ENCODE measurements around the gene ZNRF2. TPM values are rescaled to one million over a fixed set of nuclear protein-coding genes. Genes with fewer than 3 reads are reported as not detected.
"Not testable (repeated sequence)": the region's sequence is repeated elsewhere in the genome, so short reads cannot be mapped to it uniquely, and the experiment has no call there.

ZNRF2 gene
- total and polyA plus RNA-seq, 2 experiments from 2014 or later: 11.0 to 18.8 TPM

DNA sequence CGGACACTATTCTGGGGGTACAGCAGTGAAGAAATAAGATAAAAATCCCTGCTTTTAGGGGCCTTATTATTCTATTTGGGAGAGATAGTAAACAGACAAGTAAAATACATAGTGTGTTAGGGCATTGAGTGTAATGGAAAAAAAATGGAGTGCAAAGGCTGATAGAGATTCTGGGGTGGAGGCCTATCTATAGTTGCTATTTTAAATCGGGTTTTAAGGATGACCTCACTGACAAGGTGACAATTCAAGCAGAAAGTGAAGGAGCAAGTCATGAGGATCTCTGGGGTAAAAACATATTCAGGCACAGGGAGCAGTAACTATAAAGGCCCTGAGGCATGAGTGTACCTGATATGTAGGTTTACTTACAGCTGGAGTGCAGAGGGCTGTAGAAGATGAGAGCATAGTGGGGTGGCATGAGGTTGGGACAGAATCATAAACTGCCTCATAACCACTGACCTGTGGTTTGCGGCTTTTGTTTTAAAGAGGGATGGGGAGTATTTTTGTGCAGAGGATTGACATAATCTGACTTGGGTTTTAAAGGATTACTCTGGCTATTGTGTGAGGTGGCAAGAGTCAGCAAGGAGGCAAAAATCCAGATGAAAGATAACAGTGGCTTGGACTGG, 8.1 kb downstream of the ZNRF2 start:
- not testable (repeated sequence) for H3K27me3 ChIP-seq
- peaks cover 91% of the 10 kb centered on the region for H3K79me2 ChIP-seq

DNA sequence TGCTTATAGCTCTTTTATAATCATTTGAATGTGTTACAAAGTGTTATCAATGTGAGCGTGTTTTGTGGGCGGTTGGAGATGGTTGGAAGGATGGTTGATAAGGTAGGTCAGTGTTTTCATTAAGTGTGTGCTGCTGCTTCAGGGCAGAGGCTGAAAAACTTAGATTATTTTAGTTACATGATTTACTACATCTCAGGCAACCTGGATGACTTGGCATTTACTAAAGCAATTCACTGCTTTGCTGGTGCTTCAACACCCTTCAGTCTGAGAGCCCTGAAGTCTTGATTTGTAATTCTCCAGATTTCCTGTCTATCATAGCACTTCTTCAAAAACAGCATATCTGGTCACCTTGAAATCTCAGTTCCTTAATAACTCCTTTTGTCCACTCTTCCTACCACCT, 11.9 kb downstream of the ZNRF2 start:
- H3K4me3 ChIP-seq; H3K9me2 ChIP-seq (replicated peaks; ENCODE audit: insufficient read depth); H3K27ac ChIP-seq; H3K9me3 ChIP-seq (ENCODE audit: low read depth); H3K36me3 ChIP-seq (replicated peaks; ENCODE audit: insufficient read depth, low read depth); H3K4me2 ChIP-seq; DNase-seq (ENCODE audit: low spot score); H3K4me1 ChIP-seq (ENCODE audit: insufficient read depth); H4K20me1 ChIP-seq (ENCODE audit: insufficient read depth, poor library complexity, severe bottlenecking); H2AFZ ChIP-seq; H3K27me3 ChIP-seq: not testable (repeated sequence)
- H3K79me2 ChIP-seq: peaks cover 96% of the 10 kb centered on the region
- whole genome bisulfite sequencing (ENCODE audit: low lambda C conversion rate, missing lambda C conversion rate): 80% methylated on average over 2 of the region's 2 CpGs

More for the DNA sequence above, 8.1 kb downstream of the ZNRF2 start:
- H3K36me3 ChIP-seq (replicated peaks; ENCODE audit: insufficient read depth, low read depth); H3K27ac ChIP-seq; H4K20me1 ChIP-seq (ENCODE audit: insufficient read depth, poor library complexity, severe bottlenecking); H3K9me3 ChIP-seq (ENCODE audit: low read depth); H3K9me2 ChIP-seq (replicated peaks; ENCODE audit: insufficient read depth); H2AFZ ChIP-seq; H3K4me1 ChIP-seq (ENCODE audit: insufficient read depth); H3K4me2 ChIP-seq; H3K4me3 ChIP-seq; DNase-seq (ENCODE audit: low spot score): not testable (repeated sequence)
- WGBS (ENCODE audit: low lambda C conversion rate, missing lambda C conversion rate): 85% methylated on average over 3 of the region's 3 CpGs

DNA sequence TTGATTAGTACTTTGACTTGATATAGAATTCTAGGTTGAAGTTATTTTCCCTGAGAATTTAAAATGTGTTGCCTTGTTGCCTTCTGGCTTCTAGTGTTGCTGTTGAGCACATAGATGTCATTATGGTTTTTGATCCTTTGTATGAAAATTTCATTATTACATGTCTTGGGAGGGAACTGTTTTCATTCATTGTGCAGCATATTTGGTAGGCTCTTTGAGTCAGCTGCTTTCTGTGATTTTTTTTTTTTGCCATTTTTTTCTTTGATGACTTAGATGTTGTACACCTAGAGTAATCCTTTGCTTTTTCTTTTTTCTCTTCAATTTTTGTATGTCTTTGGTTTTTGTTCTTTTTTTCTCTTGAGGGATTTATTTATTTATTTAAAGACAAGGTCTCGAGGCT, 13.1 kb downstream of the ZNRF2 start:
- not testable (repeated sequence) for H3K27me3 ChIP-seq; DNase-seq (ENCODE audit: low spot score); H3K9me2 ChIP-seq (replicated peaks; ENCODE audit: insufficient read depth); H3K27ac ChIP-seq; H3K9me3 ChIP-seq (ENCODE audit: low read depth); H3K4me2 ChIP-seq; H4K20me1 ChIP-seq (ENCODE audit: insufficient read depth, poor library complexity, severe bottlenecking); H3K36me3 ChIP-seq (replicated peaks; ENCODE audit: insufficient read depth, low read depth); H2AFZ ChIP-seq; H3K4me3 ChIP-seq; H3K4me1 ChIP-seq (ENCODE audit: insufficient read depth)
- H3K79me2 ChIP-seq: peaks cover 96% of the 10 kb centered on the region
- WGBS (ENCODE audit: low lambda C conversion rate, missing lambda C conversion rate): 95% methylated on average over 1 of the region's 1 CpG

DNA sequence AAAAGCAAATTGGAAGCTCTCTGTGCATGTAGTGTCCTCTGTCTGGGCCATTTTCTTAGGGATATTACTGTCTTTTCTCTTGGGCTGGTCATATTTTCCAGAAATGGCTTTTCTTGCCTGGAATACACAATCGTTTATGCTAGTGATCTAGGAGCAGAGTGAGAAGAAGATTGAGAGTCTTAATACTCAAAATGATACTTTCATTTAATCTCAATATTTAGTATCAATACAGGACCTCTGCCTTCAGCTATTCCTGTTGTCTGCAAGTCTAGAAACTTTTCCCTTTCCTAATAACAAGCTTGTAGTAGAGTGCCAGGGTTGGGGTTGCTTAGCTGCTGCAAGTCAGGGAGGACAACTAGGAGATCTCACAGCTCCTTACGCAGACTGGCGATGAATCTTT, 14.0 kb downstream of the ZNRF2 start:
- H2AFZ ChIP-seq; H3K9me2 ChIP-seq (replicated peaks; ENCODE audit: insufficient read depth); H3K9me3 ChIP-seq (ENCODE audit: low read depth); H3K4me1 ChIP-seq (ENCODE audit: insufficient read depth); H3K4me2 ChIP-seq; H3K27ac ChIP-seq; H3K4me3 ChIP-seq; H4K20me1 ChIP-seq (ENCODE audit: insufficient read depth, poor library complexity, severe bottlenecking); DNase-seq (ENCODE audit: low spot score); H3K36me3 ChIP-seq (replicated peaks; ENCODE audit: insufficient read depth, low read depth); H3K27me3 ChIP-seq: not testable (repeated sequence)
- 90% methylated on average over 3 of the region's 3 CpGs for WGBS (ENCODE audit: low lambda C conversion rate, missing lambda C conversion rate)
- peaks cover 96% of the 10 kb centered on the region for H3K79me2 ChIP-seq

DNA sequence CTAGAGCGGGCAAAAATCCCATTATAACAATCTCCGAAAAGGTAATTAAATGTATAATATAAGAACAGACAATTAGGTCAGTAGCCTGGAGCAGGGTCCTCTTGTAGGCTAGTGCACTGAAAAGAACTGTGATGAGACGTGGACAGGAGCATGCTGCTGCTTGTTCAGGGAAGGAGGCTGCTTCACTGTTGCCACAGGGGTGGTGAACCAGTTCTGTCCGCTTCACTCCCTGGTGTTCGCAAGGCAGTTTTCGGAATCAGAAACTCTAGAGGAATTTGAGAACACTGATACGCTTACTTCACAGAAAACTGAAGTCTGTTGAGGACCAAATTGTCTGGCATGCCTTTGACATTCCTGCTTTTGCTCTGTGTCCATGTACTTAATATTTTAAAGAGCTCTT, 17.4 kb downstream of the ZNRF2 start:
- Histone ChIP-seq H3K36me3 (replicated peaks; ENCODE audit: insufficient read depth, low read depth) (no peaks in the 10 kb centered on the region), H3K27ac (no peak overlapping the region), H3K79me2 (peaks cover 95% of the 10 kb centered on the region), H2AFZ (no peak overlapping the region), H3K4me2 (no peak overlapping the region), H3K27me3 (no peaks in the 10 kb centered on the region), H3K9me3 (ENCODE audit: low read depth) (no peaks in the 10 kb centered on the region), H3K9me2 (replicated peaks; ENCODE audit: insufficient read depth) (no peaks in the 10 kb centered on the region), H4K20me1 (ENCODE audit: insufficient read depth, poor library complexity, severe bottlenecking) (no peaks in the 10 kb centered on the region), H3K4me1 (ENCODE audit: insufficient read depth) (peaks cover 8% of the 10 kb centered on the region), H3K4me3 (no peak overlapping the region)
- 85% methylated on average over 7 of the region's 7 CpGs for WGBS (ENCODE audit: low lambda C conversion rate, missing lambda C conversion rate)
- TF ChIP-seq, protein P1, sequence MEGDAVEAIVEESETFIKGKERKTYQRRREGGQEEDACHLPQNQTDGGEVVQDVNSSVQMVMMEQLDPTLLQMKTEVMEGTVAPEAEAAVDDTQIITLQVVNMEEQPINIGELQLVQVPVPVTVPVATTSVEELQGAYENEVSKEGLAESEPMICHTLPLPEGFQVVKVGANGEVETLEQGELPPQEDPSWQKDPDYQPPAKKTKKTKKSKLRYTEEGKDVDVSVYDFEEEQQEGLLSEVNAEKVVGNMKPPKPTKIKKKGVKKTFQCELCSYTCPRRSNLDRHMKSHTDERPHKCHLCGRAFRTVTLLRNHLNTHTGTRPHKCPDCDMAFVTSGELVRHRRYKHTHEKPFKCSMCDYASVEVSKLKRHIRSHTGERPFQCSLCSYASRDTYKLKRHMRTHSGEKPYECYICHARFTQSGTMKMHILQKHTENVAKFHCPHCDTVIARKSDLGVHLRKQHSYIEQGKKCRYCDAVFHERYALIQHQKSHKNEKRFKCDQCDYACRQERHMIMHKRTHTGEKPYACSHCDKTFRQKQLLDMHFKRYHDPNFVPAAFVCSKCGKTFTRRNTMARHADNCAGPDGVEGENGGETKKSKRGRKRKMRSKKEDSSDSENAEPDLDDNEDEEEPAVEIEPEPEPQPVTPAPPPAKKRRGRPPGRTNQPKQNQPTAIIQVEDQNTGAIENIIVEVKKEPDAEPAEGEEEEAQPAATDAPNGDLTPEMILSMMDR (IDR thresholded peaks at IDR 0.05; ENCODE audit: poor library complexity): no peak
- TF ChIP-seq EZH2 (IDR thresholded peaks at IDR 0.05; ENCODE audit: borderline replicate concordance): no peak
- TF ChIP-seq EZH2phosphoT487 (IDR thresholded peaks at IDR 0.05; ENCODE audit: low read depth, severe bottlenecking, unreplicated experiment): no peak
- DNase-seq (ENCODE audit: low spot score): no peak
